ENCODE results near the gene MCM6.

MCM6 gene

GRCh38 chr2:135863233-135863632 lies 13.0 kb downstream of the MCM6 start:
- no peak for DNase-seq (ENCODE audit: low read depth in 2 of 2)

GRCh38 chr2:135862718-135863117 lies 13.5 kb downstream of the MCM6 start:
- no peak for DNase-seq (ENCODE audit: low read depth in 2 of 2)

DNA sequence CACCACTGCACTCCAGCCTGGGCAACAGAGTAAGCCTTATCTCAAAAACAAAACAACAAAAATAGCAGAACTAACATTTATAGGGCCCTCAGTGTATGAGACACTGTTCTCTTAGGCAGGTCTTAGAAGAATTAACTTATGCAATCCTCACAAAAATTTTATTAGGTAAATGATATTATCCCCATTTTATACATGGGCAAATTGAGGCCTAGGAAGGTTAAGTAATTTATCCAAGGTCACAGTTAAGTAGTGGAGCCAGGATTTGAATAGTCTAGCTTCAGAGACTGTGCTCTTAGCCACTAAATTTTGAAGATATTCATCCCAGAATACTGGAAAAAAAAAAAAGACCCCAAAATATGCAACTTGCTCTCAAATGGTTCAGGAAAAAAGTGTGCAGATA lies 22.8 kb downstream of the MCM6 start:
- no peak for DNase-seq (ENCODE audit: low read depth in 2 of 2)

- DNase-seq (ENCODE audit: low read depth in 2 of 2): no peak
These were observed 24.4 kb downstream of the MCM6 start for GRCh38 chr2:135851858-135852257.

DNA sequence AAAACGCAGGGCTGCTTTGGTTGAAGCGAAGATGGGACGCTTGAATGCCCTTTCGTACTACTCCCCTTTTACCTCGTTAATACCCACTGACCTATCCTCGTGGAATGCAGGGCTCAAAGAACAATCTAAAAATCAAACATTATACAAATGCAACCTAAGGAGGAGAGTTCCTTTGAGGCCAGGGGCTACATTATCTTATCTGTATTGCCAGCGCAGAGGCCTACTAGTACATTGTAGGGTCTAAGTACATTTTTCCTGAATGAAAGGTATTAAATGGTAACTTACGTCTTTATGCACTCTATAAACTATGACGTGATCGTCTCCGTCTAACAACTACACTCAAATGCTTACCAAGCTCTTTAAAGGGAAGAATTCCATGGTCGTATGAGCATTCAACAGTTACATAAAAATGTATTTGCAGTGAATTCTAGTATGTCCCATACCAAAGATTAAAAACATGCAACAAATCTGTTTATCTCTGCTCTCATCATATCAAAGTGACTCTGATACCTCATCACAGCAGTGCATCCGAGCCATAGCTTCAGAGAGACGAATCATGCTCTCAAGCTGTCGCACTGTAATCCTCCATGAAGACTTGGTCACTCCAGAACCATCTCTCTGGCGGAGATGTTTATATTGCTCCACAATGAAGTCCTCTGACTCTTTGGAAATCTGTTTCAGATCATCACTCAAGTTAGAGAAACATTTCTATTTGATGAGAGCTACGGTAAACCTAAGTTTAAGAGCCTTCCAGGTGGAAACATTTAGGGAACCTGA lies 25.2 kb downstream of the MCM6 start:
- no peak for DNase-seq (ENCODE audit: low read depth in 2 of 2)

- no peak for DNase-seq (ENCODE audit: low read depth in 2 of 2)
These were observed 27.2 kb downstream of the MCM6 start for GRCh38 chr2:135849087-135849486.

DNA sequence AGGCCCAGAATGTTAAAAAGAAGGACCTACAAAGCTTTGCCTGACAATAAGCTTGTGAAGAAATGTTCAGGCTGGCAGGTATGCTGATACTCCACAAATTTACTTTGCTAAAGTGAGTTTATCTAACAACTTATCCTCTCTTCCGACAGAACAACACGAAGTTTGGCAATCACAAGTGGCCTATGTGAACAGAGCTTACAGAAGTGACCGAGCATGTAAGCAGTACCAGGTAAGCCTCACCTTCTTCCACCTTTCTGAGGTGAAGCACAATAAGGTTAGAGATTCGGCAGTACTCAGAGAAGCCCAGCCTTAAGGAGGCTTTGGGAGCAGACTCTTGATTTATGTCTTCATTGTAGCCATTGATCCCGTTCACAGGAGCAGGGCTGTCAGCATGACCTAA lies 30.2 kb downstream of the MCM6 start:
- DNase-seq (ENCODE audit: low read depth in 2 of 2): no peak

GRCh38 chr2:135845257-135845656 lies 31.0 kb downstream of the MCM6 start:
- DNase-seq (ENCODE audit: low read depth in 2 of 2): no peak

DNA sequence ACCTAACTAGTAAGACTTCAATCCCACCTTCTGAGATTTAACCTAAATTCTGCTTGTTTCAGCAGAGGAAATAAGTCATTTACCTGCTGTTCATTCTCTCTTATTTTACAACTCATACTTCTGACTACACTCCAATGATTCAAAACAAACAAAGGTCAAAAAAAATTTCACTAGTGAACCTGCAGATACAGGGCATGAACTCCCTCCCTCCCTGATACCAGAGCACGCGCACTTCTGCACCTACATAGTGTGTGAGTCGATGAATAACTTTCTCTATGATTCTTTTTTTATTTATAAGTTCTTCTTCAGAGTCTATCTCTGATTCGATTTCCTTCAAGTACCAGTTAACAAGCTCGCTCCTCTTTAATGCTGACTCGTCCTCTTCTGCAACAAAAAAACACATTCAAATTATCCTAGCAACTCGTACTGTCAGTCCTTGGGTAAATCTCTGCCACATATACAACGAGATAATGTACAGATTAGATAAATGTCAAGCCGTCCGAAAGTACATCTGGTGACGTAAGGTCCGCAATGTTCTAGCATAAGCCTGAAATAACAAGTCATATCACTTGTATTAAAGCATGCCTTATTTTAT lies 31.8 kb downstream of the MCM6 start:
- DNase-seq (ENCODE audit: low read depth in 2 of 2): no peak

DNA sequence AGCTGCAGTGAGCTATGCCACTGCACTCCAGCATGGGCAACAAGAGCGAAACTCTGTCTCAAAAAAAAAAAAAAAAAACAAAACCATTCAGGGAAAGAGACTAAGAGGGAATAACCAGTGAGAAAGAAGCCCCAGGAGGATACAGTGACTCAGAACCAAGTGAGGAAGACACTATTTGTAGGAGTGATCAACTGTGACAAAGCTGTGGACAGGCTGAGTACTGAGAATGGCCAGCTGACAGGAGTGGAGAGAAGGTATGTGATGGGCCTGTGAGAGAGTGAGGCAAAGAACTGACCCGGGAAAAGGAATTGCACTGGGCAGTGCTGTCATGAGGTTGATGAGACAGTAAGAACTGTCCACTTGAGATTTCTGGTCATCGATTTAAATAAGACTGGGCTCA lies 32.6 kb downstream of the MCM6 start:
- DNase-seq (ENCODE audit: low read depth in 2 of 2): no peak

DNA sequence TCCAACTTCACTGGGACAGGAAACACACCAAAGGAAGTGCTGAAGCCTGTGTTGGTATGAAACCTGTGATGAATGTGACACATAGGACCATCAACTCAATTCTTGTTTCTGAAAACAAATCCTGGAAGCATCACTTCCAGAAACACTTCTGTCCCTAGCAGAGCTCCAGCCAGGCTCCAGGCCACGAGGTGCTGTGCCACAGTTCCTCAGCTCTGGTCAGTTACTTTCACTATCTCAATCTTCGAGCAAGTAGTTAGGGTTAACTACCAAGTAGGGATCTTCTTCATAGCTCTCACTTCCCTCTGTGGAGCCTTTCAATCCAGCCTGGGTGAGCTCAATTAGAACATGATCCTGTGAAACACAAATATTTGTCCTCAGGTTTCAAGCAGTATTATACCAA lies 35.6 kb downstream of the MCM6 start:
- no peak for DNase-seq (ENCODE audit: low read depth in 2 of 2)

- no peak for DNase-seq (ENCODE audit: low read depth in 2 of 2)
These were observed 36.5 kb downstream of the MCM6 start for GRCh38 chr2:135839713-135840112.

GRCh38 chr2:135838502-135838901 lies 37.7 kb downstream of the MCM6 start:
- DNase-seq (ENCODE audit: low read depth in 2 of 2): no peak

GRCh38 chr2:135836596-135837270 lies 39.5 kb downstream of the MCM6 start, which contains the start of gene LCT:
Gene LCT (minus strand): TSS chr2:135837184. CDS start chr2:135837169, 15 bp downstream.
- DNase-seq (ENCODE audit: low read depth in 2 of 2): no peak

GRCh38 chr2:135832891-135833290 lies 43.4 kb downstream of the MCM6 start:
- DNase-seq (ENCODE audit: low read depth in 2 of 2): no peak

GRCh38 chr2:135831180-135831812 lies 44.9 kb downstream of the MCM6 start:
- DNase-seq (ENCODE audit: low read depth in 2 of 2): no peak

DNA sequence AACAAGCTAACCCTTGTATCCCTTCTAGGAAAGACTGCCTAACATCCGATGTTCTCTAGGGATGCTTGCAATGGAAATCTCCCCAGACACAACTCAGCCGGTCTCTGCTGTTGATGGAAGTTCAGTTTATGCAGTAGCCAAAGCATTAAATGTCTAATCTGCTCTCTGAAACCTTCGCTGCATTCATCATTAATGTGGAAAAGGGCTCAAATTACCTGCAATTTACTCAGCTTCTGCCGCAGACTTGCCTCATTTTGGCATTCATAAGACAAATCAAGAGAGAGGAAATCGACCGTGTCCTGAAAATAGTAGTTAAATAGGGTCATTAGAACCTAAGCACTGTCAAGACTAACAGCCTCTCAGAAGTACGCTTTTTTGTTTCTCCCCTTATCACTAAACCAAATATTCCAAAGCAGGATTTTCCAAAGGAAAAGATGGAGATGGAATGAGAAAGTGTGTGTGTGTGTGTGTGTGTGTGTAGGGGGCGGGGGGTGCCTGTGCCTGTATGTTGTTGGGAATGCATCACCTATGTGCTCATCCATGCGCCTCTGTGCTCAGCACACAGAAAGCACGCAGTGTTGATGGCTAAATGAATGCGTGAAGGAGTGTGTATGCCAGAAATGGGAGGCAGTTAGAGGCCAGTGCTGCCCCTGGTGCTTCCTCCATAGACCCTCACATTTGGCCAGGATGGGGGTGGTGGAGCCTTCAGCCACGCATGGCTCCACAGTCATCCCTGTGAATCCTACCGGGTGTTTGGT lies 46.7 kb downstream of the MCM6 start:
- no peak for DNase-seq (ENCODE audit: low read depth in 2 of 2)

DNA sequence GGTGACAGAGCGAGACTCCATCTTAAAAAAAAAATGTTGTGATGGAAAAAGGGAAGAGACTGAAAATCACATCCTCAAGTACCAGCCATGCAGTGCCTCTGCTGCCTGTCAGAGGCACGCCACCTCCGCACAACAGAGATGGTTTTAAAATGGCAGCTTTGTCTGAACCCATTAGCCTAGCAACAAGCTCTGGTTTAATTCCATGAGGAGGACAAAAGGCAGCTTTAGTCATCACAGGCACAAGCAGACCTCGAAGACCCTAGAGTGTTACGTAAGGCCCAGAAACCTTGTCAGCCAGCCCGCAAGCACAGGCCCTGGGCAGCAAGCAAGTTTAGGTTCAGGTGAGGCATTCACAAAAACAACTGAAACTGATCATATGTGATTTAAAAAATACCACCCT lies 49.7 kb downstream of the MCM6 start:
- DNase-seq (ENCODE audit: low read depth in 2 of 2): no peak

DNA sequence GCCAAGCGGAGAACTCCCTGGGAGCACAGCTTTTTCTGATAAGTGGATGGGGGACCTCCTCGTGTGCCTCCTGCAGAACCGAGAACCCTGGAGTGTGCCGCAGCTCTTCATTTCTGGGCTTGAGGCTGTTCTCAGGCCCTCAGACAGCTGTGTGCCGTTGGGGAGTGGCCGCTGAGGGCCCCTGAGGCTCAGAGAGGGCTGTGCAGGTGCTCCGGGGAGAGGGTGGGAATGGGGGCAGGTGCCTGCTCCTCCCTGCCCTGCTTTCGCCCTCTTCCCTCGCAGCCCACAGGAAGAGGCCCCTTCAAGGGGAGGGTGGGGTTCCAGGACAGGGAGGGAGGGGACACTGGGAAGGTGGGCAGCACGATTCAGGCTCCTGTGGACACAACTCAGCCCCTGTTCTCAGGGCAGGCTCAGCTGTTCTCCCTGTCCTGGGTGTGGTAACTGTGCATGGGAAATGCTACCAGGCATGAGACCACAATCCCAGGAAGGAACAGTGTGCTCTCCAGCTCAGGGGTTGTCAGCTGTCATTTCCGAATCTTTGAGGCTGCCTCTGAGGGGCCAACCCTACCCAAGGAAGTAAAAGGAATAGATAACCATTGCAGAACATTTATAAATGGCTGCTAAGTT lies 50.6 kb downstream of the MCM6 start:
- no peak for DNase-seq (ENCODE audit: low read depth in 2 of 2)

DNA sequence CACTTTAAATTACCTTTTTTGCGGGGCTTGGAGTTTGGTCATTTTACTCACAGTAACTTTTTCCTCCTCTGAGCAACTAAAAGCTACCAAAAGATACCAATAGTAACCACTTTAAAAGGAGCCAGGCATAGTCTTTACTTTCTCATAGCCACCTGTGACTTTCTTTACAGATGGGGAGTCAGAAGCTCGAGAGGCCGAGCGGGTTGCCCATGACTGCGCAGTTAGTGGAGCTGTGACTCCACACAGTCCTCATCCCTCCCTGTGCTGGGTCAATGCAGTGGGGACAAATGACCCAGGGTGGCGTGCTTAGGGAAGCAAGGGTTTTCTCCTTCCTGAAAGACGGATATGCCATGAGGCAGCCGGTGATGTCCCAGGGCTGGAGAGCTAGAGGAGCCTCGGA lies 51.1 kb downstream of the MCM6 start:
- DNase-seq (ENCODE audit: low read depth in 2 of 2): no peak

GRCh38 chr2:135822855-135823254 lies 53.4 kb downstream of the MCM6 start:
- no peak for DNase-seq (ENCODE audit: low read depth in 2 of 2)
